Adrenal gland (tissue), 5 donors: ENCODE results near the gene RBM5.

Experiments used
- CTCF ChIP-seq, 6 experiments: fragments of 450-650 bp in 4 of 6; fragments of 200-600 bp in 2 of 6; sonication (generic) in 1 of 6; IDR thresholded peaks; 1 replicate in 5 of 6; 2 replicates in 1 of 6; pipeline versions ENCODE4 v1.5.1 to v1.8.0; 2016 to 2021; ENCODE audit warnings: antibody characterized with exemption in 6 of 6, mild to moderate bottlenecking in 2 of 6, moderate library complexity in 1 of 6
- POLR2A ChIP-seq, 2 donors: fragments of 450-650 bp; IDR thresholded peaks; one replicate each; pipeline ENCODE4 v1.6.1; 2017; ENCODE audit warnings: antibody characterized with exemption in 2 of 2, mild to moderate bottlenecking in 2 of 2, moderate library complexity in 1 of 2
- donor health status: DM: no; HTN: no; CAD: no.

- no peak for TF ChIP-seq CTCF (IDR thresholded peaks at IDR 0.05)
- no peak for TF ChIP-seq POLR2A (IDR thresholded peaks at IDR 0.05)
Measured at GRCh38 chr3:50166620-50167019, 77.9 kb downstream of the RBM5 start.
